Endodermal cell (in vitro differentiated cells): ENCODE measurements around the gene NME7. TPM values are rescaled to one million over a fixed set of nuclear protein-coding genes. Genes with fewer than 3 reads are reported as not detected.

Experiments
- DNase-seq: peaks from one replicate; pipeline ENCODE4 v3.0.0-alpha.2; 2017
- H3K27ac ChIP-seq: 2 replicates; pipeline ENCODE4 v1.5.1; 2013; ENCODE audit warnings: mild to moderate bottlenecking, low read depth, low read length, moderate library complexity
- H3K27me3 ChIP-seq: 2 replicates; pipeline ENCODE4 v1.6.1; 2013; ENCODE audit warnings: mild to moderate bottlenecking, low read length, moderate library complexity; ENCODE audit not compliant: insufficient read depth, control insufficient read depth, poor library complexity, severe bottlenecking
- H3K36me3 ChIP-seq: 2 replicates; pipeline ENCODE4 v1.7.0; 2013; ENCODE audit warnings: mild to moderate bottlenecking, low read length, moderate library complexity; ENCODE audit not compliant: control insufficient read depth, insufficient read depth
- H3K4me1 ChIP-seq: one replicate; pipeline ENCODE4 v1.7.0; 2013; ENCODE audit warnings: low read length; ENCODE audit not compliant: control insufficient read depth, insufficient read depth
- H3K4me3 ChIP-seq: 2 replicates; pipeline ENCODE4 v1.5.1; 2013; ENCODE audit warnings: mild to moderate bottlenecking, low read length, moderate library complexity
- H3K9ac ChIP-seq: 2 replicates; pipeline ENCODE4 v1.6.1; 2013; ENCODE audit warnings: mild to moderate bottlenecking, low read length, moderate library complexity; ENCODE audit not compliant: poor library complexity, severe bottlenecking; ENCODE audit errors: extremely low read depth
- H3K9me3 ChIP-seq: 2 replicates; pipeline ENCODE4 v1.6.1; 2013; ENCODE audit warnings: mild to moderate bottlenecking, low read length, moderate library complexity; ENCODE audit not compliant: control insufficient read depth
- H3K27ac Mint-ChIP-seq: 2 replicates; pipeline ENCODE4 v1.8.0; 2020; ENCODE audit warnings: mixed read lengths
- H3K27me3 Mint-ChIP-seq: 2 replicates; pipeline ENCODE4 v1.8.0; 2021; ENCODE audit warnings: mild to moderate bottlenecking, mixed read lengths; ENCODE audit not compliant: insufficient read depth
- H3K36me3 Mint-ChIP-seq: 2 replicates; pipeline ENCODE4 v1.8.0; 2020; ENCODE audit warnings: low read depth, mixed read lengths
- H3K4me1 Mint-ChIP-seq: 2 replicates; pipeline ENCODE4 v1.8.0; 2020; ENCODE audit warnings: mixed read lengths
- H3K4me3 Mint-ChIP-seq: 2 replicates; pipeline ENCODE4 v1.8.0; 2020; ENCODE audit warnings: mild to moderate bottlenecking, moderate library complexity, mixed read lengths
- H3K9me3 Mint-ChIP-seq: 2 replicates; pipeline ENCODE4 v1.8.0; 2020; ENCODE audit warnings: mild to moderate bottlenecking, mixed read lengths
- WGBS, 2 experiments: methylation state at CpG; one replicate each; pipeline versions ENCODE4 v1.1.5 to v1.1.7; 2013; ENCODE audit warnings: missing lambda C conversion rate in 2 of 2, mixed read lengths in 1 of 2; ENCODE audit not compliant: insufficient coverage in 1 of 2, insufficient read length in 1 of 2; 5-methylcytosine and 5-hydroxymethylcytosine counted together
- total RNA-seq, 2 donors: library from RNA; stranded (reverse); fragmentation: NEBNext Ultra II Directional in 1 of 2; extraction: Animal tissue kit (Norgen Biotek cat#: 25700) in 1 of 2; gene quantifications; 2 replicates in 1 of 2; 3 replicates in 1 of 2; pipeline ENCODE4 v1.2.1, GENCODE V29; 2021
- TF ChIP-seq, protein P1 (sequence below): fragments of 200-600 bp; sonication (generic); conservative IDR thresholded peaks from 2 replicates; pipeline ENCODE4 v1.5.0; 2021; ENCODE audit warnings: antibody characterized with exemption, mild to moderate bottlenecking

NME7 gene
- total RNA-seq, 2 donors from 2014 or later, result 28.1 to 32.3 TPM

DNA sequence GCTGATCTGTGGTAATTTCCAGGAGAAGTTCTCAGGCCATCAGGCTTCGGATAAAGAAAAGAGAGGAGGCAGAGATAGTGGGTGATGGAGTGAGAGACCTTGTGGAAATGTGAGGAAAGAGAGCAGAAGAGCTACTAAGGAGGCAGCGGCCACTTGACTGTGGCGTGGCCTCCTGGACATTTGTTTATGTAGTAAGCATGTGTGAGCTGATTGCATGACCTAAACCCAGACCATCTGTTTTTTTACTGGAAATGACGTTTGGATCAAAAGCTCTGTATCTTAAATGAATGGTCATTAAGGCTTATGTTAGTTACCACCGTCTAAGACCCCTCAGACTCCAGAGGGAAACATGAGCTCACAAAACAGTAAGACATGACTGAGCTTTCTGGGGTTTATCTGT, 247.5 kb downstream of the NME7 start:
- Histone ChIP-seq H3K27ac (no peak overlapping the region), H3K4me3 (no peak overlapping the region), H3K4me1 (peaks cover 3% of the 10 kb centered on the region), H3K27me3 (no peaks in the 10 kb centered on the region), H3K9me3 (no peaks in the 10 kb centered on the region), H3K9ac (no peak overlapping the region), H3K36me3 (peaks cover 46% of the 10 kb centered on the region)
- Mint-ChIP-seq H3K27ac (no peak overlapping the region), H3K9me3 (no peaks in the 10 kb centered on the region), H3K36me3 (peaks cover 37% of the 10 kb centered on the region), H3K4me1 (peaks cover 43% of the 10 kb centered on the region), H3K4me3 (no peak overlapping the region), H3K27me3 (no peaks in the 10 kb centered on the region)
- 95 to 98% methylated on average over 5 of the region's 5 CpGs for WGBS, 2 experiments
- DNase-seq, result no peak
- TF ChIP-seq, protein P1, sequence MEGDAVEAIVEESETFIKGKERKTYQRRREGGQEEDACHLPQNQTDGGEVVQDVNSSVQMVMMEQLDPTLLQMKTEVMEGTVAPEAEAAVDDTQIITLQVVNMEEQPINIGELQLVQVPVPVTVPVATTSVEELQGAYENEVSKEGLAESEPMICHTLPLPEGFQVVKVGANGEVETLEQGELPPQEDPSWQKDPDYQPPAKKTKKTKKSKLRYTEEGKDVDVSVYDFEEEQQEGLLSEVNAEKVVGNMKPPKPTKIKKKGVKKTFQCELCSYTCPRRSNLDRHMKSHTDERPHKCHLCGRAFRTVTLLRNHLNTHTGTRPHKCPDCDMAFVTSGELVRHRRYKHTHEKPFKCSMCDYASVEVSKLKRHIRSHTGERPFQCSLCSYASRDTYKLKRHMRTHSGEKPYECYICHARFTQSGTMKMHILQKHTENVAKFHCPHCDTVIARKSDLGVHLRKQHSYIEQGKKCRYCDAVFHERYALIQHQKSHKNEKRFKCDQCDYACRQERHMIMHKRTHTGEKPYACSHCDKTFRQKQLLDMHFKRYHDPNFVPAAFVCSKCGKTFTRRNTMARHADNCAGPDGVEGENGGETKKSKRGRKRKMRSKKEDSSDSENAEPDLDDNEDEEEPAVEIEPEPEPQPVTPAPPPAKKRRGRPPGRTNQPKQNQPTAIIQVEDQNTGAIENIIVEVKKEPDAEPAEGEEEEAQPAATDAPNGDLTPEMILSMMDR, result no peak

DNA sequence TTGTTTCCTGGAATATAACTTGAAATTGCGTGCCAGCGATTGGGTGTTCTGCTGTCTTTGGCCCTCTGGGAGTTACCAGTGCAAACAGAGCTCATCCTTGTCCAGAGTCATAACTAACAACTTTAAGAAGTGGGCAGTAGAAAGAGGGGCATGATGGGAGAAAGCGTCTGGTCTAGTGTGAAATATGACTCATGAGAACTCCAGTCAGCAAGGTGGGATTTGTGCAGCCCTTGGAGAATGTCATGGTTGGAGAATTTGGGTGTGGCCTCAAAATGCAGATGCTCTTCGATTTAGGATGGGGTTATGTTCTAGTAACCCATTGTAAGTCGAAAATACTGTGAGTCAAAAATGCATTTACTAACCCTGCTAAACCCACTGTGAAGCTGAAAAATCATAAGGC, 248.2 kb downstream of the NME7 start:
- no peak overlapping the region for H3K4me3 ChIP-seq
- 80 to 93% methylated on average over 1 to 5 of the region's 5 CpGs for WGBS, 2 experiments
- Mint-ChIP-seq H3K4me1 (peaks cover 43% of the 10 kb centered on the region), H3K9me3 (no peaks in the 10 kb centered on the region), H3K4me3 (no peak overlapping the region), H3K27me3 (no peaks in the 10 kb centered on the region), H3K36me3 (peaks cover 37% of the 10 kb centered on the region), H3K27ac (no peak overlapping the region)
- H3K36me3 ChIP-seq, result peaks cover 45% of the 10 kb centered on the region
- no peak overlapping the region for H3K9ac ChIP-seq
- peaks cover 3% of the 10 kb centered on the region for H3K4me1 ChIP-seq
- TF ChIP-seq, protein P1, result no peak
- DNase-seq, result no peak
- H3K27me3 ChIP-seq, result no peaks in the 10 kb centered on the region
- H3K27ac ChIP-seq, result no peak overlapping the region
- no peaks in the 10 kb centered on the region for H3K9me3 ChIP-seq

DNA sequence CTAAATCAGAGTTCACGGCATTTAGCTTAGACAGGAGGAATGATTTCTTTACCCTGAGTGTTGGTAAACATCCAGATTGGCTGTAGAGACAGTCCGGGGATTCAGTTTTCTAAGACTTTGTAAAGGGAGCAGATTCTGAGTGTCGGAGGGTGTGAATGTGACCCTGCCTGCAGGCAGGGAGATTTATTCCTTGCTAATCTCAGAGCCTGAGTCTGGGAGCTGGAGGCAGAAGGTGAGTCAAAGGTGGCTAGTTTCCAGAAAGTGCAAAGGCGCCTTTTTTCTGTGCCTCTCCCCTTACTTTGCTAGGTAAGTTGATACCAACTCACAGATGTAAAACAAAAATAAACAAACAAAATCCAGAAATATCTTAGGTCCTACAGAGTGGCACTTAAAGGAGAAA, 249.4 kb downstream of the NME7 start:
- no peaks in the 10 kb centered on the region for H3K27me3 ChIP-seq
- Mint-ChIP-seq H3K36me3 (peaks cover 43% of the 10 kb centered on the region), H3K4me1 (peaks cover 43% of the 10 kb centered on the region), H3K4me3 (no peak overlapping the region), H3K27me3 (no peaks in the 10 kb centered on the region), H3K9me3 (no peaks in the 10 kb centered on the region), H3K27ac (no peak overlapping the region)
- no peak overlapping the region for H3K4me3 ChIP-seq
- no peak for DNase-seq
- no peak overlapping the region for H3K27ac ChIP-seq
- H3K9me3 ChIP-seq, result no peaks in the 10 kb centered on the region
- H3K9ac ChIP-seq, result no peak overlapping the region
- peaks cover 3% of the 10 kb centered on the region for H3K4me1 ChIP-seq
- TF ChIP-seq, protein P1, result no peak
- H3K36me3 ChIP-seq, result peaks cover 50% of the 10 kb centered on the region
- WGBS, 2 experiments, result 90 to 97% methylated on average over 3 to 4 of the region's 4 CpGs
